Ascending aorta (tissue), 2 donors: Measurements from ENCODE around the gene AP3B1. TPM values are rescaled to one million over a fixed set of nuclear protein-coding genes. Genes with fewer than 3 reads are reported as not detected.

Experiments used
- DNase-seq, 2 donors: peaks; one replicate each; pipeline ENCODE4 v3.0.0-alpha.2; 2019; ENCODE audit warnings: low spot score in 2 of 2
- H3K27ac ChIP-seq, 2 donors: fragments of 200-600 bp; sonication (generic); one replicate each; pipeline ENCODE4 v1.5.1; 2016 to 2017; ENCODE audit warnings: mild to moderate bottlenecking in 1 of 2
- H3K27me3 ChIP-seq: fragments of 200-600 bp; sonication (generic); one replicate; pipeline ENCODE4 v1.5.1; 2017
- H3K36me3 ChIP-seq, 2 donors: fragments of 200-600 bp; sonication (generic); one replicate each; pipeline ENCODE4 v1.5.1; 2016
- H3K4me1 ChIP-seq, 2 donors: fragments of 200-600 bp; sonication (generic); one replicate each; pipeline ENCODE4 v1.5.1; 2016 to 2017; ENCODE audit warnings: mild to moderate bottlenecking in 1 of 2
- H3K4me3 ChIP-seq, 2 donors: fragments of 200-600 bp; sonication (generic); one replicate each; pipeline ENCODE4 v1.5.1; 2016 to 2017; ENCODE audit warnings: mild to moderate bottlenecking in 1 of 2
- H3K9me3 ChIP-seq, 2 donors: fragments of 200-600 bp; sonication (generic); one replicate each; pipeline ENCODE4 v1.5.1; 2016
- intact Hi-C: fragments of 100-400 bp; cut with DNase I; formaldehyde crosslinking; loops from one replicate; pipeline ENCODE4 v1.15.1; 2023
- total RNA-seq: library from RNA; depleted of rRNA; stranded (reverse); fragments of >200 nt; gene quantifications from one replicate; pipeline ENCODE4 v1.1.0, GENCODE V29; 2016
- TF ChIP-seq, protein P1 (sequence below), 3 experiments: fragments of 200-600 bp in 2 of 3; fragments of 450-650 bp in 1 of 3; sonication (generic) in 2 of 3; IDR thresholded peaks; one replicate each; pipeline ENCODE4 v1.5.1; 2016 to 2019; ENCODE audit warnings: antibody characterized with exemption in 3 of 3, mild to moderate bottlenecking in 1 of 3, moderate library complexity in 1 of 3

AP3B1 gene
- total RNA-seq, 1 donor from 2014 or later: 37.3 TPM

- DNase-seq: no peak
- intact Hi-C loops: no loop called here
- H3K4me3 ChIP-seq: no peak overlapping the region
- no peaks in the 10 kb centered on the region for H3K36me3 ChIP-seq
- H3K9me3 ChIP-seq: peaks cover 0 to 11% of the 10 kb centered on the region in 2 donors
- no peak overlapping the region for H3K27ac ChIP-seq
- no peaks in the 10 kb centered on the region for H3K4me1 ChIP-seq
- TF ChIP-seq, protein P1, sequence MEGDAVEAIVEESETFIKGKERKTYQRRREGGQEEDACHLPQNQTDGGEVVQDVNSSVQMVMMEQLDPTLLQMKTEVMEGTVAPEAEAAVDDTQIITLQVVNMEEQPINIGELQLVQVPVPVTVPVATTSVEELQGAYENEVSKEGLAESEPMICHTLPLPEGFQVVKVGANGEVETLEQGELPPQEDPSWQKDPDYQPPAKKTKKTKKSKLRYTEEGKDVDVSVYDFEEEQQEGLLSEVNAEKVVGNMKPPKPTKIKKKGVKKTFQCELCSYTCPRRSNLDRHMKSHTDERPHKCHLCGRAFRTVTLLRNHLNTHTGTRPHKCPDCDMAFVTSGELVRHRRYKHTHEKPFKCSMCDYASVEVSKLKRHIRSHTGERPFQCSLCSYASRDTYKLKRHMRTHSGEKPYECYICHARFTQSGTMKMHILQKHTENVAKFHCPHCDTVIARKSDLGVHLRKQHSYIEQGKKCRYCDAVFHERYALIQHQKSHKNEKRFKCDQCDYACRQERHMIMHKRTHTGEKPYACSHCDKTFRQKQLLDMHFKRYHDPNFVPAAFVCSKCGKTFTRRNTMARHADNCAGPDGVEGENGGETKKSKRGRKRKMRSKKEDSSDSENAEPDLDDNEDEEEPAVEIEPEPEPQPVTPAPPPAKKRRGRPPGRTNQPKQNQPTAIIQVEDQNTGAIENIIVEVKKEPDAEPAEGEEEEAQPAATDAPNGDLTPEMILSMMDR (IDR thresholded peaks at IDR 0.05): no peak
- H3K27me3 ChIP-seq: no peaks in the 10 kb centered on the region
Observed at GRCh38 chr5:78064941-78065472, 229.5 kb downstream of the AP3B1 start.

DNA sequence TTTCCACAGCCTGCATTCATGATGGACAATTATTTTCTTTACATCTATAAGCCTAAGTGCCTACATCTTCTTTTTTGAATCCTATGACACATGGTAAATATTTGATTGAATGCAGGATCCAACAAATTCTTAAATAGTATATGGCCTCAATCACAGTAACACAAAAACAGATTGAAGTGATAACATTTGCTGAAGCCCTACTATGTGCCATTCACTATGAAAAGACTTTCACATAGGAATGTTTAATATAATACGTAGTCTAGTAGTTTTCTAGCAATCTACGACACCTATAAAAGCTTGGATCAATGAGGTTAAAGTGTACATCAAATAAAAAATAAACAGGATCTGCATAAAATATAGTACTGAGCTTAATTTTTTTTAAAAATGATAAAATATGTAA, 231.0 kb downstream of the AP3B1 start:
- no peak overlapping the region for H3K27ac ChIP-seq
- DNase-seq: no peak

DNA sequence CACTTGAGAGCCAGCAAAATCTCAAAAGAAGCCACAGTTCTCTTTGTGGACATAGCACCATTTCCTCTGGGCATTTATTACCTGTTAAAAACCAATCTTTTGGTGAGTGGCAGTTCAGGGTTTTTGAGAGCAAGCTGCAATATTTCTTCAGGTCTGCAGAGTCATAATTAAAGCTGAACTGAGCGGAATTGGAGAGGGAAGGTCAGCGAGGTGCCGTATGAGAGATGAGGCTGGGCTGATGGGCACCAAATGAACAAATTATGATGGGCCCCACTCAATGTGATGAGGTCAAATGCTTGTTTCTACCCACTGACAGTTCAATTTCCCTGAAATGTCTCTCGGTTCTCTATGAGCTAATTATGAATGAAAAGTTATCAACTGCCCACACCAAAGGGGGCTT, 231.9 kb downstream of the AP3B1 start:
- Histone ChIP-seq H3K27ac (no peak overlapping the region), H3K27me3 (no peaks in the 10 kb centered on the region), H3K4me1 (no peaks in the 10 kb centered on the region), H3K4me3 (no peak overlapping the region), H3K36me3 (no peaks in the 10 kb centered on the region), H3K9me3 (peaks cover 0 to 6% of the 10 kb centered on the region in 2 donors)
- TF ChIP-seq, protein P1 (IDR thresholded peaks at IDR 0.05): no peak
- intact Hi-C loops: no loop called here
- no peak for DNase-seq

More for the DNA sequence above, 231.0 kb downstream of the AP3B1 start:
- Histone ChIP-seq H3K9me3 (peaks cover 0 to 11% of the 10 kb centered on the region in 2 donors), H3K36me3 (no peaks in the 10 kb centered on the region), H3K27me3 (no peaks in the 10 kb centered on the region), H3K4me3 (no peak overlapping the region), H3K4me1 (no peaks in the 10 kb centered on the region)
- TF ChIP-seq, protein P1 (IDR thresholded peaks at IDR 0.05): no peak
- intact Hi-C loops: no loop called here

- Histone ChIP-seq H3K4me1 (no peaks in the 10 kb centered on the region), H3K4me3 (no peak overlapping the region), H3K36me3 (no peaks in the 10 kb centered on the region), H3K9me3 (no peaks in the 10 kb centered on the region), H3K27me3 (no peaks in the 10 kb centered on the region), H3K27ac (no peak overlapping the region)
- intact Hi-C loops: no loop called here
- TF ChIP-seq, protein P1 (IDR thresholded peaks at IDR 0.05): no peak
- no peak for DNase-seq
Observed at GRCh38 chr5:78060421-78060820, 234.1 kb downstream of the AP3B1 start.

DNA sequence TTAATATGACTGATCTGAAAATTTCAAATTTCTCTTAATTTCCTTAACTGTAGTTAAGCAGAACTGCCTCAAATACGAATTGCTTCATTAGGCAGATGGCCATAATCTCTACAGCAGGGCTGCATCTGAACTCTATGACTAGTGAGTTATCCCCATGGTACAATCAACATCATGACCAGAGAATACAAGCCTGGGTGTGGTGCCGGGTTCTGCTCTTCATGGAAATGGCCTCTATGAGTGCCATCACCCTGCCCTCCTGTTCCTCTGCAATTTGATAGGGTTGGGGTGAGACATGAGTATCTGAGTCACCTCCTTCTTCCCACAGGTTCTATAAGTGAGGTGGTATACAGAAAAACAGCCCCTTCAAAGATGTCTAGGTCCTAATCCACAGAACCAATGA, 235.9 kb downstream of the AP3B1 start:
- DNase-seq: no peak
- H3K4me3 ChIP-seq: no peak overlapping the region
- no peaks in the 10 kb centered on the region for H3K27me3 ChIP-seq
- H3K4me1 ChIP-seq: no peaks in the 10 kb centered on the region
- no peaks in the 10 kb centered on the region for H3K36me3 ChIP-seq
- TF ChIP-seq, protein P1 (IDR thresholded peaks at IDR 0.05): no peak
- no peaks in the 10 kb centered on the region for H3K9me3 ChIP-seq
- no peak overlapping the region for H3K27ac ChIP-seq
- intact Hi-C loops: no loop called here
